Mammary epithelial cell (primary cell): ENCODE measurements around the gene DIPK1C.

Experiments
- EZH2 ChIP-seq: IDR thresholded peaks from 2 replicates; pipeline ENCODE4 v1.6.1; 2012; ENCODE audit warnings: low read length, inconsistent platforms, borderline replicate concordance
- TF ChIP-seq, protein P1 (sequence below), 2 donors: IDR thresholded peaks in 1 of 2; conservative IDR thresholded peaks in 1 of 2; 2 replicates each; pipeline ENCODE4 v1.5.1; 2011 to 2012; ENCODE audit warnings: inconsistent platforms in 2 of 2, low read length in 2 of 2, mild to moderate bottlenecking in 2 of 2, control low read depth in 1 of 2, low read depth in 1 of 2; ENCODE audit not compliant: insufficient read depth in 1 of 2; ENCODE audit errors: extremely low read depth in 1 of 2

DNA sequence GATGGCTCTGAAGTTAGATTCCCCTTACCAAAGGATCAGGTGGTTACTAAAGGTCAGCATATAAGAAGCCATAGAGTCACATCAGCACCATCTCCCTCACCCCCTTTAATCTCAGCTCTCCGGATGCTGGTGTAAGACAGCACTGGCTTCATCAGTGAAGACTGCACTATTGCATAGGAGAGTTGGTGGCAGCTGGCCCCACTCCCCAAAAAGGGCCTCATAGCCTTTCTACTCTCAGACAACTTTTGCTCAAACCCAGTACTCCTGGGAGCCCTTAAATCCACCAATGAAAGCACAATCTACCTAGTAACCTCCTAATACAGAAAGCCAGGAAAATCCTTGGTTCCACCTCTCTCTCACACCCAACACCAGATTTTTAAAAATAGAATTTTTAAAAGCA is 6.9 kb upstream of the DIPK1C start:
- no peak for TF ChIP-seq EZH2
- TF ChIP-seq, protein P1, sequence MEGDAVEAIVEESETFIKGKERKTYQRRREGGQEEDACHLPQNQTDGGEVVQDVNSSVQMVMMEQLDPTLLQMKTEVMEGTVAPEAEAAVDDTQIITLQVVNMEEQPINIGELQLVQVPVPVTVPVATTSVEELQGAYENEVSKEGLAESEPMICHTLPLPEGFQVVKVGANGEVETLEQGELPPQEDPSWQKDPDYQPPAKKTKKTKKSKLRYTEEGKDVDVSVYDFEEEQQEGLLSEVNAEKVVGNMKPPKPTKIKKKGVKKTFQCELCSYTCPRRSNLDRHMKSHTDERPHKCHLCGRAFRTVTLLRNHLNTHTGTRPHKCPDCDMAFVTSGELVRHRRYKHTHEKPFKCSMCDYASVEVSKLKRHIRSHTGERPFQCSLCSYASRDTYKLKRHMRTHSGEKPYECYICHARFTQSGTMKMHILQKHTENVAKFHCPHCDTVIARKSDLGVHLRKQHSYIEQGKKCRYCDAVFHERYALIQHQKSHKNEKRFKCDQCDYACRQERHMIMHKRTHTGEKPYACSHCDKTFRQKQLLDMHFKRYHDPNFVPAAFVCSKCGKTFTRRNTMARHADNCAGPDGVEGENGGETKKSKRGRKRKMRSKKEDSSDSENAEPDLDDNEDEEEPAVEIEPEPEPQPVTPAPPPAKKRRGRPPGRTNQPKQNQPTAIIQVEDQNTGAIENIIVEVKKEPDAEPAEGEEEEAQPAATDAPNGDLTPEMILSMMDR (conservative IDR thresholded peaks at IDR 0.05 in 1 of 2, IDR thresholded peaks at IDR 0.05 in 1 of 2; ENCODE audit: extremely low read depth in 1 of 2, insufficient read depth in 1 of 2, low read depth in 1 of 2, low read length in 2 of 2) = no peak
